Naive thymus-derived CD4-positive, alpha-beta T cell (primary cell): ENCODE measurements around the gene EVA1B. TPM values are rescaled to one million over a fixed set of nuclear protein-coding genes. Genes with fewer than 3 reads are reported as not detected.

Experiments
- ATAC-seq: fragments of 150-1000 bp; cut with Tn5 transposase; 2 replicates; pipeline ENCODE4 v1.10.0; 2021; ENCODE audit warnings: mild to moderate bottlenecking, moderate library complexity
- CTCF ChIA-PET: fragments of 350-600 bp; sonication (Branson Sonifier 250); formaldehyde crosslinking; loops from one replicate; lab custom pipeline; 2021; ENCODE audit warnings: antibody characterized with exemption; lab: Charles Lee
- POLR2A ChIA-PET: fragments of 350-600 bp; sonication (Branson Sonifier 250); formaldehyde crosslinking; loops from one replicate; lab custom pipeline; 2021; ENCODE audit warnings: antibody characterized with exemption, inconsistent platforms; lab: Charles Lee
- DNase-seq, 9 donors: peaks; one replicate each; pipeline versions ENCODE4 v3.0.0 to v3.0.0-alpha.2; 2020 to 2022; ENCODE audit warnings: mixed read lengths in 1 of 9
- H3K27ac ChIP-seq: one replicate; pipeline ENCODE4 v1.7.0; 2013; ENCODE audit warnings: mild to moderate bottlenecking, low read depth, low read length, moderate library complexity
- H3K27me3 ChIP-seq, 2 donors: one replicate each; pipeline ENCODE4 v1.7.0; 2013; ENCODE audit warnings: low read length in 2 of 2, mild to moderate bottlenecking in 2 of 2, moderate library complexity in 2 of 2; ENCODE audit not compliant: control insufficient read depth in 2 of 2, insufficient read depth in 2 of 2
- H3K36me3 ChIP-seq, 3 experiments: 1 replicate in 2 of 3; 2 replicates in 1 of 3; pipeline ENCODE4 v1.7.0; 2013; ENCODE audit warnings: low read length in 3 of 3, mild to moderate bottlenecking in 3 of 3, moderate library complexity in 1 of 3; ENCODE audit not compliant: insufficient read depth in 3 of 3, control insufficient read depth in 2 of 3
- H3K4me1 ChIP-seq, 2 donors: one replicate each; pipeline ENCODE4 v1.7.0; 2013; ENCODE audit warnings: low read length in 2 of 2, mild to moderate bottlenecking in 2 of 2, moderate library complexity in 1 of 2; ENCODE audit not compliant: control insufficient read depth in 2 of 2, insufficient read depth in 2 of 2
- H3K4me3 ChIP-seq: 2 replicates; pipeline ENCODE4 v1.7.0; 2013; ENCODE audit warnings: mild to moderate bottlenecking, low read length
- H3K9me3 ChIP-seq, 3 experiments: 1 replicate in 2 of 3; 2 replicates in 1 of 3; pipeline ENCODE4 v1.7.0; 2013; ENCODE audit warnings: low read length in 3 of 3; ENCODE audit not compliant: control insufficient read depth in 2 of 3
- H3K27ac Mint-ChIP-seq, 9 donors: one replicate each; pipeline ENCODE4 v1.8.0; 2020 to 2022; ENCODE audit warnings: mixed read lengths in 9 of 9, mild to moderate bottlenecking in 8 of 9, moderate library complexity in 5 of 9, inconsistent platforms in 2 of 9
- H3K27me3 Mint-ChIP-seq, 5 donors: one replicate each; pipeline ENCODE4 v1.8.0; 2021 to 2022; ENCODE audit warnings: mixed read lengths in 5 of 5, mild to moderate bottlenecking in 1 of 5
- H3K36me3 Mint-ChIP-seq, 5 donors: one replicate each; pipeline ENCODE4 v1.8.0; 2020 to 2022; ENCODE audit warnings: mixed read lengths in 5 of 5, mild to moderate bottlenecking in 3 of 5, inconsistent platforms in 1 of 5
- H3K4me1 Mint-ChIP-seq, 7 donors: one replicate each; pipeline ENCODE4 v1.8.0; 2020 to 2022; ENCODE audit warnings: mixed read lengths in 7 of 7, mild to moderate bottlenecking in 3 of 7, inconsistent platforms in 1 of 7
- H3K4me3 Mint-ChIP-seq, 10 donors: one replicate each; pipeline ENCODE4 v1.8.0; 2020 to 2022; ENCODE audit warnings: mild to moderate bottlenecking in 10 of 10, mixed read lengths in 10 of 10, moderate library complexity in 6 of 10, inconsistent platforms in 2 of 10
- H3K9me3 Mint-ChIP-seq, 11 donors: one replicate each; pipeline ENCODE4 v1.8.0; 2020 to 2022; ENCODE audit warnings: mixed read lengths in 11 of 11, mild to moderate bottlenecking in 4 of 11, inconsistent platforms in 1 of 11, moderate library complexity in 1 of 11
- intact Hi-C, 2 donors: fragments of 100-400 bp; cut with micrococcal nuclease; formaldehyde crosslinking; loops; one replicate each; pipeline ENCODE4 v1.15.1; 2023
- polyA plus RNA-seq, 2 donors: library from polyadenylated mRNA; unstranded; fragments of 300-500 nt; fragmentation: Illumina TruSeq; gene quantifications; one replicate each; pipeline ENCODE4 v1.2.3, GENCODE V29; 2021
- total RNA-seq, 6 experiments: library from RNA in 5 of 6; stranded (reverse) in 5 of 6; gene quantifications; 1 replicate in 5 of 6; 2 replicates in 1 of 6; pipeline ENCODE4 v1.2.3 and lab custom pipeline; 2021 to 2026

The EVA1B gene
- total and polyA plus RNA-seq, 7 experiments from 2014 or later = 0.43 to 12.5 (median 1.5) TPM

DNA sequence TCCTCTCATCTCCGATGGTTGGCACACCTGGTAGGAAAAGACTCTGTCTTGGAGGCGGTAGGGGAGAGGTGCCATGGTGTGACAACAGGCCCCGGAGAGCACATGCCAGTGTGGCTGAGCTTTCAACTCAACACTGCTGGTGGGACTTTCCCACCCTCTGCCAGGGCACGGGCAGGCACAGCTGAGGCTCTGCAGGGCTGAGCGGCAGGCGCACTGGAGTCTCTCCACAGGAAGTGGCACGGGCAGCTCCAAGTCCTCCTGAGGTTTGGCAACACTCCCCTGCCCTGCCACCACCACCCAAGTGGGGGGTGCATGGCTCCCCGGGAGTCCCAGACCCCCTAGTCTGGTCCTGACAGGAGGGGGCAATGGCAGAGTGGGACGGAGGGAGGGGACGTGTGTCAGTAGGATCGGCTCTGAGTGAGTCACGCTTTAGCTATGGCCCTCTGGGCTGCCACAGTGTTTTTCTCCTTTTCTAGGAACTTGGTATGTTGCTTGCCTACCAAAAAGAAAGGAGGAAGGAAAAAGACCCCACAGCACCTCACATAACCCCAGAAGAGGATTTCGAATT lies 27.3 kb upstream of the EVA1B start:
- peaks cover 6 to 64% (median 10%) of the 10 kb centered on the region in 3 experiments for H3K36me3 ChIP-seq
- H3K36me3 Mint-ChIP-seq = peaks cover 0 to 22% (median 18%) of the 10 kb centered on the region in 5 donors
- no peaks in the 10 kb centered on the region for H3K9me3 ChIP-seq
- H3K4me3 ChIP-seq = no peak overlapping the region
- ChIA-PET CTCF (interaction anchor here (0.6 to 7.6 kb wide), 9 partner anchors 8 to 71 kb away, joined by 3 to 115 read pairs (median 5); no protein-coding TSS in a partner anchor), POLR2A (interaction anchor here (0.6 to 13.8 kb wide), 9 partner anchors 10 to 809 kb away, joined by 3 to 155 read pairs (median 4); partner anchors contain the start of gene LSM10)
- peak overlapping the region; percentile 17 to 74 (median 50) for H3K4me3 Mint-ChIP-seq
- H3K27ac ChIP-seq = peak overlapping the region; percentile 50
- no peaks in the 10 kb centered on the region for H3K9me3 Mint-ChIP-seq
- peaks cover 4 to 22% of the 10 kb centered on the region in 2 donors for H3K4me1 ChIP-seq
- H3K27ac Mint-ChIP-seq = peak overlapping the region; percentile 75 to 94 (median 87)
- intact Hi-C loops = loop anchor here (1.0 to 2.0 kb wide), 6 partner anchors 10 to 70 kb away; partner anchors contain the start of gene LSM10 (in 1 of the 2)
- peaks cover 6 to 38% (median 33%) of the 10 kb centered on the region in 7 donors for H3K4me1 Mint-ChIP-seq
- DNase-seq (peak in 8 of 9 donors; percentile 43 to 75 (median 52)), ATAC-seq (peak; percentile 96)
- H3K27me3 ChIP-seq = no peaks in the 10 kb centered on the region
- no peaks in the 10 kb centered on the region for H3K27me3 Mint-ChIP-seq

DNA sequence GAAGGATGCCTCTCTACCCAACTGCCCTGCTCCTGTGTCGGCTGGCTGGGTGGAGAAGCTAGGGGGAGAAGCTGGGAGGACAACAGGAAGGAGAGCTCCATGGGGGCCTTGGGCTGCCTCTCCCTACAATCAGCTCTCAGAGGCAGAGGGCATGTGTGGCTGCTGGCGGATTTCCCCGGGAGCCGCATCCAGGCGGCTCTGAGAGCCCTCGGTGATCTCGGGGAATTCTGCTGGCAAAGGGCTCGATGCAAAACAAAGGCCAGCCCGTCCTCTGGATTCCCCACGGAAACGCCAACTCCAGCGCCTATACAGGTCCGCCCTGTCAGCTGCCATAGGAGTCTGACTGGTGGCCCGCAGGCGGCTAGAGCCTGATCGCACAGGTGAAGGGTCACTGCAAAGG lies 26.4 kb upstream of the EVA1B start:
- peaks cover 4 to 22% of the 10 kb centered on the region in 2 donors for H3K4me1 ChIP-seq
- H3K27ac ChIP-seq = peak overlapping the region; percentile 50
- H3K4me3 Mint-ChIP-seq = peak overlapping the region in 2 of 10 donors; percentile 55 to 70
- peaks cover 6 to 41% (median 28%) of the 10 kb centered on the region in 7 donors for H3K4me1 Mint-ChIP-seq
- no peak for ATAC-seq
- H3K27ac Mint-ChIP-seq = peak overlapping the region in 2 of 9 donors; percentile 87 to 88
- H3K4me3 ChIP-seq = no peak overlapping the region
- POLR2A ChIA-PET = interaction anchor here (1.2 to 13.8 kb wide), 6 partner anchors 10 to 48 kb away, joined by 3 to 155 read pairs (median 11); partner anchors contain the start of gene LSM10
- no peaks in the 10 kb centered on the region for H3K27me3 Mint-ChIP-seq
- H3K9me3 Mint-ChIP-seq = no peaks in the 10 kb centered on the region
- no peaks in the 10 kb centered on the region for H3K27me3 ChIP-seq
- CTCF ChIA-PET = interaction anchor here (1.2 to 7.6 kb wide), 5 partner anchors 13 to 72 kb away, joined by 3 to 115 read pairs (median 6); no protein-coding TSS in a partner anchor
- H3K36me3 Mint-ChIP-seq = peaks cover 0 to 30% (median 15%) of the 10 kb centered on the region in 5 donors
- intact Hi-C loops = loop anchor here (1.0 to 2.0 kb wide), 5 partner anchors 10 to 71 kb away; partner anchors contain the start of gene LSM10 (in 1 of the 2)
- no peak for DNase-seq
- H3K36me3 ChIP-seq = peaks cover 6 to 65% (median 10%) of the 10 kb centered on the region in 3 experiments
- no peaks in the 10 kb centered on the region for H3K9me3 ChIP-seq

DNA sequence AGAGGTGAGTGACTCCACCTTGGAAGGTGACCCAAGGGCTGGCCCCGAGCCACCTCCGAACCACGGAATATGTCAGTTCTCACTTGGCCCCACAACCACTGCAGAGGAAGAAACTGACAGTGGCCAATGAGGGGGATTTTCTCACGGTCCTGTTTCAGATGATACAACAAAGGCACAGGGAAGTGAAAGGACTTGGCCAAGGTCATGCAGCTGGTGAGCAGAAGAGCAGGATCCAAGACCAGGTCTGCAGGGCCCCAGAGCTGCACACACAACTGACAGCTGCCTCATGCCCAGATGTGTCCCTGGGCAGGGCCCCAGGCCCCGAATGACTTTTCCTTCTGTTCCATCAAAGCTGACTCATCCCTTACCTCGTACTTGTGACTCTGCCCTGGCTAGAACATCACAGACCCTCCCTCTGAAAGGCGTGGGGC lies 25.8 kb upstream of the EVA1B start:
- Mint-ChIP-seq H3K4me3 (peak overlapping the region in 1 of 10 donors; percentile 28), H3K4me1 (peaks cover 6 to 47% (median 28%) of the 10 kb centered on the region in 7 donors), H3K9me3 (no peaks in the 10 kb centered on the region), H3K36me3 (peaks cover 0 to 33% (median 14%) of the 10 kb centered on the region in 5 donors), H3K27ac (peak overlapping the region in 3 of 9 donors; percentile 36 to 38 (median 36)), H3K27me3 (no peaks in the 10 kb centered on the region)
- Histone ChIP-seq H3K27ac (no peak overlapping the region), H3K36me3 (peaks cover 6 to 65% (median 10%) of the 10 kb centered on the region in 3 experiments), H3K27me3 (no peaks in the 10 kb centered on the region), H3K4me3 (no peak overlapping the region), H3K9me3 (no peaks in the 10 kb centered on the region), H3K4me1 (peaks cover 4 to 22% of the 10 kb centered on the region in 2 donors)
- ChIA-PET CTCF (interaction anchor here (1.2 to 7.6 kb wide), 5 partner anchors 14 to 73 kb away, joined by 3 to 115 read pairs (median 5); no protein-coding TSS in a partner anchor), POLR2A (interaction anchor here (2.1 to 13.8 kb wide), 3 partner anchors 11 to 48 kb away, joined by 11 to 155 read pairs (median 30); partner anchors contain the start of gene LSM10)
- intact Hi-C loops = no loop called here
- no peak for DNase-seq
- no peak for ATAC-seq

DNA sequence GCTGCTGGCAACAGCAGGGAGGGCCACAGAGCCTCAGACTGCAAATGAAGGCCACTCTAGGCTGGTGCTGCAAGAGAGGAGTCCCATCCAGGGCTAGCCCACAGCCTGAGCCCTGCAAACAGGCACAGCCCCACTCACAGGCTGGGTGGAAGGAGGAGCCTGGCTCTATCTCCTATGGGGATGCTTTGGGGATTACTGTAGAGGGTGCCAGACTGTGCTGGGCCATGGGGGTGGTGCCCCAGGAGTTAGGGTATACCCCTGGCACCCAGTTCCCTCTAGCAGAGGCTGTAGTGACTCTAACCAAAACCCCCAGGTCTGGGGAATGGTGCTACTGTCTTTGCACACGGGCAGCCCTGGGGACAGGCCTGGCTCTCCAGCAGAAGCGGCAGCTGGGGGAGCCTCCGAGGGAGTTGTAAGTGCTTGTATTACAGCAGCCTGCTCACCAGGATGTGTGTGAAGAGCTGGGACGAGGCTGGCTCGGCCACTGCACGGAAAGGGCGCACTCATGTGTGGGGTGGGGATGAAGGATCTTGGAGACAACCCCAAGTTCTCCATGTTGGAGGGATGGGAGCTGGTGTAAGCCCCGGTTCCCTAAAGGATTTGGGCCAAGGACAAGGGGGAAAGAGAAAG lies 23.4 kb upstream of the EVA1B start:
- Mint-ChIP-seq H3K27me3 (no peaks in the 10 kb centered on the region), H3K27ac (peak overlapping the region in 3 of 9 donors; percentile 36 to 67 (median 64)), H3K9me3 (no peaks in the 10 kb centered on the region), H3K4me1 (peaks cover 6 to 48% (median 29%) of the 10 kb centered on the region in 7 donors), H3K4me3 (no peak overlapping the region), H3K36me3 (peaks cover 0 to 35% (median 11%) of the 10 kb centered on the region in 5 donors)
- intact Hi-C loops = no loop called here
- ChIA-PET CTCF (interaction anchor here (2.0 kb wide), 1 partner anchor 21 kb away, joined by 15 read pairs; no protein-coding TSS in a partner anchor), POLR2A (interaction anchor here (3.1 to 13.8 kb wide), 2 partner anchors 21 kb away, joined by 24 to 155 read pairs; no protein-coding TSS in a partner anchor)
- DNase-seq = no peak
- Histone ChIP-seq H3K4me3 (no peak overlapping the region), H3K36me3 (peaks cover 6 to 58% (median 10%) of the 10 kb centered on the region in 3 experiments), H3K4me1 (peaks cover 4 to 30% of the 10 kb centered on the region in 2 donors), H3K9me3 (no peaks in the 10 kb centered on the region), H3K27ac (no peak overlapping the region), H3K27me3 (no peaks in the 10 kb centered on the region)
- no peak for ATAC-seq

DNA sequence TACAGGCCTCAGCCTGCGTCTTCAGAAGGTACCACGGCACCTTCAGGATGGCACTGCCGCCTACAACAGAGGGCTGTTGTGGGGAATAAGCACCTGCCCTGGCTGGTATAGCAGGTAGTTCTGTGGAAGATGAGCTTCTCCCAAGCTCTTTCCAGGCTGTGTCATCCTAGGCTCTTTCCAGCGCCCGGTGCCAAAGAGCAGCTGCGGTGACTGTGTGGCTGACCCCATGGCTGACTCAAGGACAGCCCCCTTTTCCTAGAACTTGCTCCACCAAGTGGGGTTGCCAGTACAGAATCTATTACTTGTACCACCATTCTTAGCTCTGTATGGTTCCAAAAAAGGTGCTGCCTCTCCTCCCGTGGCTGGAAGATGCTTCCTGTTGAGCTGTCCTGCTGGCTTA lies 21.9 kb upstream of the EVA1B start:
- Histone ChIP-seq H3K4me1 (peaks cover 0 to 15% of the 10 kb centered on the region in 2 donors), H3K27me3 (no peaks in the 10 kb centered on the region), H3K4me3 (no peak overlapping the region), H3K27ac (no peak overlapping the region), H3K36me3 (peaks cover 6 to 73% (median 10%) of the 10 kb centered on the region in 3 experiments), H3K9me3 (no peaks in the 10 kb centered on the region)
- intact Hi-C loops = no loop called here
- Mint-ChIP-seq H3K27ac (peak overlapping the region in 4 of 9 donors; percentile 20 to 61 (median 59)), H3K36me3 (peaks cover 0 to 44% (median 14%) of the 10 kb centered on the region in 5 donors), H3K27me3 (no peaks in the 10 kb centered on the region), H3K9me3 (no peaks in the 10 kb centered on the region), H3K4me3 (no peak overlapping the region), H3K4me1 (peaks cover 3 to 34% (median 16%) of the 10 kb centered on the region in 7 donors)
- CTCF ChIA-PET = interaction anchor here (0.6 to 7.6 kb wide), 7 partner anchors 14 to 78 kb away, joined by 3 to 176 read pairs (median 4); no protein-coding TSS in a partner anchor
- POLR2A ChIA-PET = interaction anchor here (0.6 to 3.1 kb wide), 5 partner anchors 18 to 122 kb away, joined by 3 to 24 read pairs (median 3); no protein-coding TSS in a partner anchor
- DNase-seq = no peak
- ATAC-seq = no peak

DNA sequence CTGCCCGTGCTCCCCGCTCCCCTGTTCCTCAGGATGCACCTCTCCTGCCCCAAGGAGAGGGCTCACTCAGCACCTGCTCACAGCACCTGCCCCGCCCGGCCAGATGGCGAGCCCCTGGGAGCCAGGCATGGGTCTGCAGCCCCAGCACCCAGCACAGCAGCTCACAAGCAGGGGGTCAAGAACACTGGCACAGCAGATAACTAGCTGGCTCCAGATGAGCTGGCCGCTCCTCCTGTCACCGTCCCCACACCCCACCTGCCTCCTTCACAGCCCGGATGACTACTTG lies 20.9 kb upstream of the EVA1B start:
- no peak overlapping the region for H3K27ac ChIP-seq
- Mint-ChIP-seq H3K27me3 (no peaks in the 10 kb centered on the region), H3K9me3 (no peaks in the 10 kb centered on the region), H3K4me1 (peaks cover 0 to 34% (median 14%) of the 10 kb centered on the region in 7 donors), H3K27ac (peak overlapping the region in 3 of 9 donors; percentile 19 to 67 (median 61)), H3K4me3 (no peak overlapping the region), H3K36me3 (peaks cover 0 to 47% (median 15%) of the 10 kb centered on the region in 5 donors)
- ChIA-PET POLR2A (interaction anchor here (3.1 to 3.4 kb wide), 2 partner anchors 23 to 75 kb away, joined by 23 to 24 read pairs; no protein-coding TSS in a partner anchor), CTCF (interaction anchor here (1.1 to 7.6 kb wide), 5 partner anchors 24 to 79 kb away, joined by 3 to 176 read pairs (median 40); partner anchors contain the start of gene STK40)
- no peaks in the 10 kb centered on the region for H3K27me3 ChIP-seq
- H3K4me1 ChIP-seq = peaks cover 0 to 8% of the 10 kb centered on the region in 2 donors
- no peaks in the 10 kb centered on the region for H3K9me3 ChIP-seq
- DNase-seq (no peak), ATAC-seq (no peak)
- intact Hi-C loops = no loop called here
- H3K36me3 ChIP-seq = peaks cover 6 to 80% (median 14%) of the 10 kb centered on the region in 3 experiments
- no peak overlapping the region for H3K4me3 ChIP-seq
